ENCODE results near the gene KPNB1.

KPNB1 gene

DNA sequence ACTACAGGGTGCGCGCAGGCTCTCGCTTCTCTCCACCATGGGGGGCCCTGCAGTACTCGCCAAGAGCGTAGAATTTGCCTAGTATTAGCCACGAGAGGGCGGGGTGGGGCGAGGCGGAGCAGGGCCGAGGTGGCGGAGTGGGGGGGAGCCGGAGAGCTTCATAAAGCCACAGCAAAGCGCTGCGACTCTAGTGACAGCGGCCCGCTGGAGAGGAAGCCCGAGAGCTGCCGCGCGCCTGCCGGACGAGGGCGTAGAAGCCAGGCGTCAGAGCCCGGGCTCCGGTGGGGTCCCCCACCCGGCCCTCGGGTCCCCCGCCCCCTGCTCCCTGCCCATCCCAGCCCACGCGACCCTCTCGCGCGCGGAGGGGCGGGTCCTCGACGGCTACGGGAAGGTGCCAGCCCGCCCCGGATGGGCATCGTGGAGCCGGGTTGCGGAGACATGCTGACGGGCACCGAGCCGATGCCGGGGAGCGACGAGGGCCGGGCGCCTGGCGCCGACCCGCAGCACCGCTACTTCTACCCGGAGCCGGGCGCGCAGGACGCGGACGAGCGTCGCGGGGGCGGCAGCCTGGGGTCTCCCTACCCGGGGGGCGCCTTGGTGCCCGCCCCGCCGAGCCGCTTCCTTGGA is 83.4 kb downstream of the KPNB1 start, which contains the start of gene TBX21:
TSS of gene TBX21 (plus strand) at position 190 of the 627 bp plus-strand sequence. CDS start at position 409, 219 bp downstream.
- DNase-seq: no peak

DNA sequence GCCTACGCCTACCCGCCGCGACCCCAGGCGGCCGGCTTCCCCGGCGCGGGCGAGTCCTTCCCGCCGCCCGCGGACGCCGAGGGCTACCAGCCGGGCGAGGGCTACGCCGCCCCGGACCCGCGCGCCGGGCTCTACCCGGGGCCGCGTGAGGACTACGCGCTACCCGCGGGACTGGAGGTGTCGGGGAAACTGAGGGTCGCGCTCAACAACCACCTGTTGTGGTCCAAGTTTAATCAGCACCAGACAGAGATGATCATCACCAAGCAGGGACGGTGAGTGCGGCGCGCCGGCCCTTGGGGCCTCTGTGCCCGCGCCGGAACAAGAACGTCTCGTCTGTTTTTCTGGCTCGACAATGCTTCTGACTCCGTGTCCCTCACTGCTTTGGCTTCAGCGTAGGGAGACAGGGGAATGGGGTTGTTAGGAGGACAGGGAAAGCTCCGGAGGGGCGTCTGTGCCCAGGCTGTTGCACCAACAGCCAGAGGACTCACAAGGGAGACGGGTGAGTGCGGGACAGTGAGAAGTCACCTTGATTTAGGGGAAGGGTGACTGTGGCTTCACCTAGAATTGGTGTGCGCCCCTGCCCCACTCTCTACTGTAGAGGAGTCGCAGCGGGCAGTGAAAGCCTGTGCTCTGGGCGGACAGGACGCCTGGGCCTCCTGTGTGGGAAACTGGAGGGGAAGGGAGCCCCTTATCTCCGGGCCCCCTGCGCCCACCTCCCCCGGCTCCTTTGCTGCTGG is 84.1 kb downstream of the KPNB1 start:
- DNase-seq: no peak

DNA sequence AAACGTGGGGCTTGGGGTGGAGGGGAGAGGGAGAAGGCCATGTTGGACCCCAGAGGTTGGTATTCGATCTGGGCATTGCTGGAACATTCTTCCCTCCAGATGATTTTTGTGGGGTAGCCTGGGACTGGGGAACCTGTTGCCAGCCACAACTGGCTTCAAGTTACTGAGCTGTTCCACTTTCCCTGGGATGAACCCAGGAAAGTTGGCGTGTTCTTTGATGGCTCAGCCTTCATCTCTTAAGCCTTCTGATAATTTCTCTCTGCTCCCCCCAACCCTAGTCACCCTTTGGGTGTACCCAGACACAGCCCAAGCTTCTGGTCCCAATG is 85.4 kb downstream of the KPNB1 start:
- no peak for DNase-seq

All from cortex of kidney (tissue), 1 donor.